HepG2 (cell line): ENCODE measurements around the gene C12orf42.

ENCODE experiments used
- ARHGAP35 ChIP-seq: sonication (generic); formaldehyde crosslinking; IDR thresholded peaks from 2 replicates; pipeline ENCODE4 v1.9.0; 2022; ENCODE audit warnings: mild to moderate bottlenecking, inconsistent platforms, moderate library complexity, missing genetic modification reagents, borderline replicate concordance
- CREB1 ChIP-seq, 2 experiments: fragments of 450-650 bp in 1 of 2; IDR thresholded peaks; 2 replicates each; pipeline ENCODE4 v1.6.1; 2016 to 2017; ENCODE audit warnings: control low read depth in 1 of 2, mild to moderate bottlenecking in 1 of 2, missing compliant biosample characterization in 1 of 2, missing genetic modification characterization in 1 of 2
- CTCF ChIP-seq: sonication (generic); formaldehyde crosslinking; IDR thresholded peaks from 2 replicates; pipeline ENCODE4 v1.5.0; 2020; ENCODE audit warnings: mild to moderate bottlenecking, missing genetic modification reagents, moderate library complexity
- EP300 ChIP-seq, 3 experiments: sonication (generic) in 1 of 3; formaldehyde crosslinking in 1 of 3; IDR thresholded peaks; 2 replicates each; pipeline versions ENCODE4 v1.5.1 to v1.6.1; 2011 to 2020; ENCODE audit warnings: low read depth in 2 of 3, low read length in 2 of 3, borderline replicate concordance in 1 of 3, improper control_type of control experiment in 1 of 3, mild to moderate bottlenecking in 1 of 3, missing genetic modification reagents in 1 of 3, moderate library complexity in 1 of 3
- MXD3 ChIP-seq: IDR thresholded peaks from 2 replicates; pipeline ENCODE4 v1.6.1; 2016; ENCODE audit warnings: mild to moderate bottlenecking, missing biosample characterization, missing genetic modification reagents
- NFYB ChIP-seq: sonication (generic); formaldehyde crosslinking; IDR thresholded peaks from 2 replicates; pipeline ENCODE4 v1.4.0; 2020; ENCODE audit warnings: missing genetic modification reagents
- POLR2A ChIP-seq, 2 experiments: IDR thresholded peaks; 2 replicates each; pipeline ENCODE4 v1.6.1; 2011; ENCODE audit warnings: low read depth in 2 of 2, low read length in 2 of 2, mild to moderate bottlenecking in 1 of 2, moderate library complexity in 1 of 2; ENCODE audit not compliant: insufficient read depth in 1 of 2
- RERE ChIP-seq: IDR thresholded peaks from 2 replicates; pipeline ENCODE4 v1.6.1; 2016; ENCODE audit warnings: low read depth, missing genetic modification reagents, missing compliant biosample characterization
- TFAP4 ChIP-seq: sonication (generic); IDR thresholded peaks from 2 replicates; pipeline ENCODE4 v1.6.1; 2016; ENCODE audit warnings: low read depth, borderline replicate concordance
- ZFP36 ChIP-seq: fragments of 150-350 bp; IDR thresholded peaks from 2 replicates; pipeline ENCODE4 v1.6.1; 2018; ENCODE audit warnings: borderline replicate concordance, low read length, low read depth; ENCODE audit not compliant: partially characterized antibody
- ZNF142 ChIP-seq: sonication (generic); formaldehyde crosslinking; IDR thresholded peaks from 2 replicates; pipeline ENCODE4 v1.4.0; 2020; ENCODE audit warnings: missing genetic modification reagents

GRCh38 chr12:103442822-103443221 is 52.9 kb downstream of the C12orf42 start:
- TF ChIP-seq TFAP4 (no peak), CTCF (CRISPR knock-in tag) (no peak), ZFP36 (no peak), CREB1 (IDR thresholded peaks at IDR 0.05) (no peak), CREB1 (CRISPR knock-in tag; IDR thresholded peaks at IDR 0.05) (no peak), POLR2A (IDR thresholded peaks at IDR 0.05; ENCODE audit: insufficient read depth in 1 of 2, low read depth in 2 of 2, low read length in 2 of 2) (no peak), MXD3 (no peak), ZNF142 (CRISPR knock-in tag) (no peak), NFYB (CRISPR knock-in tag) (no peak), ARHGAP35 (CRISPR knock-in tag) (no peak), RERE (CRISPR knock-in tag) (no peak), EP300 (IDR thresholded peaks at IDR 0.05; ENCODE audit: low read depth in 2 of 2, low read length in 2 of 2) (no peak), EP300 (CRISPR knock-in tag; IDR thresholded peaks at IDR 0.05; ENCODE audit: borderline replicate concordance) (no peak)
